ENCODE measurements around the gene CATSPERD. TPM values are rescaled to one million over a fixed set of nuclear protein-coding genes. Genes with fewer than 3 reads are reported as not detected.

The CATSPERD gene
- total RNA-seq, 1 donor from 2014 or later: not detected

DNA sequence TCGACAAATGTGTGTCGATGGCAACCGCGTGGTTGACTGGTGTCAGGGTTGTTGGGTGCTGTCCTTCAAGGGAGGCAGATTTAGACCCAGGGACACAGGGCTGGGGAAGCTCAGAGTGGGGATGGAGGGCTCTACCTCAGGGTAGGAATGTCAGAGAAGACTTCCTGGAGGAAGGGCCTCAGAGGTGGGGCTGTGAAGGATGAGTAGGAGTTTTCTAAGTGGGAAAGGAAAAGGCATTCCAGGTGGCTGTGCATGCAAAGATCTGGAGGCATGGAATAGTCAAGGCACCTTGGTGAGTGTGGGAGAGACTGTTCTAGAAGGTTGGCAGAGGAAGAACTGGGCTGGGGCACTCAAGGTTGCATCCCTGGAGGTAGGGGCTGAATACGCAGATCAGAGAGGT is 86.5 kb downstream of the CATSPERD start:
- no peak for ATAC-seq

DNA sequence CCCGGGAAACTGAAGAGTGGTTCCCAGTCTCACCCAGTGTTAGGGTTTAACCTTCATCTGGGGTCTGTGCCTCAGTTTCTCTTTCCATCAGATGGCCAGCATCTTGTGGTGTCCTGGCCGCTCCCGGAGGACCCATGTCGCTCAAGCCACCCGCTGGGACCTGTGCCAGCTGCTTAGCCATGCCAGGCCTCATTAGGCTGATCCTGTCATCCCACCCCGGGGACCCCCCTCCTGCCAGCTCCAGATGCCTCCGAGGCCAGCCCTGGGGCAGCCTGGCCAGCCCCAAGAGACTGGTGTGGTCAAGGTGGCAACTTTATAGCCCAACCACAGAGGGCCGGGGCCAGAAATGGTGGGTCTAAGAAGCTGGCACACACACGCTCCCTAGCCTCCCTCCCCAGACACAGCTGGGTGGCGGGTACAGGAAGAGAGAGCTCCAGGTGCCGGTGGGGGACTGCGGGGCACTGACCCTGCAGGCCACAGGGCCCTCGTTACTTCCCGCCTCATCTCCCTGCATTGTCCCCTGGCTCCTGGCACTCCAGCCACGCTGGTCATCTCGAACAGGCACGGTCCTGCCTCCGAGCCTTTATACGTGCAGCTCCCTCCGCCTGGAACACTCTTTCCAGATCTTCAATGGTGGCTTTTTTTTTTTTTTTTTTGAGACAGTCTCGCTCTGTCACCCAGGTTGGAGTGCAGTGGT is 87.8 kb downstream of the CATSPERD start:
- no peak for ATAC-seq

DNA sequence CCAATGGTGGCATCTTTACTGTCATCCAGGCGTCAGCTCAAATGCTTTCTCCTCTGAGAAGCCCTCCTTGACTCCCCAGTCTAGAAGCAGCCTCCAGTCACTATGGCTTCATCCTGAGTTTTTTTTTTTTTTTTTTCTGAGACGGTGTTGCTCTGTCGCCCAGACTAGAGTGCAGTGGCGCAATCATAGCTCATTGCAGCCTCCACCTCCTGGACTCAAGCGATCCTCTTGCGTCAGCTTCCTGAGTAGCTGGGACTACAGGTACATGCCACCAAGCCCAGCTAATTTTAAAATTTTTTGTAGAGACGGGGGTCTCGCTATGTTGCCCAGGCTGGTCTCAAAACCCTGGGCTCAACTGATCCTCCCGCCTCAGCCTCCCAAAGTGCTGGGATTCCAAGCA is 88.6 kb downstream of the CATSPERD start:
- ATAC-seq: no peak

DNA sequence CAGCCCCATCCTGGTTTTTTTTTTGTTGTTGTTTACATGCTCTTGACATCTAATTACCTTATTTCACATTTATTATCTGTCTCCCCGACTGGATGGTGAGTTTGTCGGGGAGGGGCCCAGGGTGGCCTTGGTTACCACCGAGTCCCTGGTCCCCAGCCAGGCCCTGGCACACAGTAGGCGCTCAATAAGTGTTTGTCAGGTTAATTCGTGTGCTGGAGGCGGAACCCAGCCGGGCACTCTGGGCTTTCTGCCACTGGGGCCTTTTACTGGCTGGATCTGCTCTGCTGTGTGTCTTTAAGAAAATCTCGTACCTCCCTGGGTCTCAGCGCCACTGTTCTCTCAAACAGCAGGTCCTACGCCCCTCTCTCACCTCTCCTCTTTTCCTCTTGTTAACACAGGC is 89.0 kb downstream of the CATSPERD start:
- ATAC-seq: no peak

DNA sequence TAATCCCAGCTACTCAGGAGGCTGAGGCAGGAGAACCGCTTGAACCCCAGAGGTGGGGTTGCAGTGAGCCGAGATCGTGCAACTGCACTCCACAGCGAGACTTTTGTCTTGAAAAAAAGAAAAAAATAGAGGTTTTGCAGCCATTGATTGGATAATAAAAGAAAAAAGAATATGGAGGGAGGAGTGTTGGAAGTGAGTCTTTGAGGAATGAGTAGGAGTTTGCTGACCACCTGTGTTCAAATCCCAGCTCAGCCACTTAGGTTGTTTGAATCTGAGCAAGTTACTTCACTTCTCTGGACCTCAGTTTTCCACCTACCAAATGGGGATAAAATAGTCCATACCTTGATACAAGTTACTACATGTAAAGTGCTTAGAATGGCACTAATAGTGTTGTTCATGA is 90.7 kb downstream of the CATSPERD start:
- no peak for ATAC-seq

DNA sequence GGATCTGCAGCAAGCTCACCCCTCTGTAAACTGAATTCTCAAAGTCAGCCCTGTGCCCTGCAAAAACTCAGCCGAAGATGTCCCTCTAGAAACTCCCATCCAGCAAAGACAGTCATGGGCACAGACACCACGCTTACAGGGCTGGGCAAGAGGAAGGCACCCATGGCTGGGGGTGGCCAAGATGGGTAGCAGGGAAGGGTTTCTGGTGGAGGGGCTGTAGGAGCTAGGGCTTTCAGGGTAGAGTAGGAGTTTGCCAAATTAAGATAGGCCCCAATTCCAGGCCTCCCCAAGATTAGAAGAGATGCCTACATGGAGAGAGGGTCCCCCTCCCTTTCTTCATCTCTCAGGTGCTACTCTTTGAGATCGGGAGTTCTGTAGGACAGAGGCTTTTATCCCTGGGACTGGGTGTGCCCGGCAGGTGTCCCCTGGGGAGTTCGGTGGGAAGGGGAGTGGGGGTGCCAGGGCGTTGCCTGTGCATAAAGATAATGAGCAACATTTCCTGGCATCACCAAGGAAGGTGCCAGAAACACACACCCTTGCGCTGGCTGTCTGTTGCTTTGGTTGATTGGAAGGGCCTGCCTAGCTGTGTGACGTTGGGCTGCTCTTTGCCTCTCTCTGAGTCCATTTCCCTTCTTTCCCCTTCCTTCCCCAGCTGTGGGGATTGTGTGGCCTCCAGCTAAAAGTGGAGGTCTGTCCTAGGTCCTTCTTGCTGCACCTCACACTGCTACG is 93.8 kb downstream of the CATSPERD start:
- ATAC-seq: peak; percentile 61

DNA sequence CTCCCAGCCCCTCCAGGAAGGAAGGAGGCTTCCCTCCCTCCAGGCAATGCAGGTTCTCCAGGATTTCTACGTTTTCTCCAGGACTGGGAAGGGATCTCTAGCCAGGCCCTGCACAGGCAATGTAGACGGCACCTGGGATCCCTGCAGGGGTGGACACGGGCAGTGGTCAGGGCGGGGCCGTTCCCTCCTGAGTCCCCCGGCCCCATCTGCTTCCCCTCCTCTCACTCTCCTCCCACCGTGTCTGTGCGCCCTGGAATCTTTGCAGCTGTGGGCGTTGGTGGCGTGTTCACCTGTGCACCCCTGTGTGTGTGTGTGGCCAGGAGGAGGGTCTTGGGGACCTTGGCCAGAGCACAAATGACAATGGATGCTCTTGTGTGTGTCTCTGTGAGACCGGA is 94.4 kb downstream of the CATSPERD start:
- ATAC-seq: peak; percentile 43

DNA sequence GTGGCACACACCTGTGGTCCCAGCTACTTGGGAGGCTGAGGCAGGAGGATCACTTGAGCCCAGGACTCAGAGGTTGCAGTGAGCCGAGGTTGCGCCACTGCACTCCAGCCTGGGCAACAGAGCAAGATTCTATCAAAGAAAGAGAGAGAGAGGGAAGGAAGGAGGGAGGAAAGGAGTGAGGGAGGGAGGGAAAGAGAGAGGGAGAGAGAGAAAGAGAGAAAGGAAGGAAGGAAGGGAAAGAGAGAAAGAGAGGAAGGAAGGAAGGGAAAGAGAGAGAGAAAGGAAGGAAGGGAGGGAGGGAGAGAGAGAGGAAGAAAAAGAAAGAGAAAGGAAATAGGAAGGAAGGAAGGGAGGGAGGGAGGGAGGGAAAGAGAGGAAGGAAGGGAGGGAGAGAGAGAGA is 96.8 kb downstream of the CATSPERD start:
- ATAC-seq: no peak

DNA sequence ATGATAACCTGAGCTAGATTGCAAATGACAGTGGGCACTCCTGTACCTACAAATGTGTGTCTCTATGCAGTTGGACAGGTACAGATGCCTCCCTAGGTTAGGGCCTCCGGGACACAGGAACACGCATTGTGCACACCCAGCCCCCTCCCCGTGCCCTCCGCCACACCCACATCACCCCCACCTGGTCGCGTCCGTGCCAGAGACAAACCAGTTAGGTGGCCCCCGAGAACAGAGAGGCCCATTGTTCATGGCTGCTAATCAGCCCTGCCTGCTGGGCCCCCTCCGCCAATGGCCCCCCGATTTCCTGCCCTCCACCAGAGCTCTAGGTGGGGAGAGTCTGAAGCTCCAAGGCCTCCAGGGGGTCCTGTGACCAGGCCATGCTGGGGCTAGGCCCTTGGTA is 98.2 kb downstream of the CATSPERD start:
- ATAC-seq: no peak

DNA sequence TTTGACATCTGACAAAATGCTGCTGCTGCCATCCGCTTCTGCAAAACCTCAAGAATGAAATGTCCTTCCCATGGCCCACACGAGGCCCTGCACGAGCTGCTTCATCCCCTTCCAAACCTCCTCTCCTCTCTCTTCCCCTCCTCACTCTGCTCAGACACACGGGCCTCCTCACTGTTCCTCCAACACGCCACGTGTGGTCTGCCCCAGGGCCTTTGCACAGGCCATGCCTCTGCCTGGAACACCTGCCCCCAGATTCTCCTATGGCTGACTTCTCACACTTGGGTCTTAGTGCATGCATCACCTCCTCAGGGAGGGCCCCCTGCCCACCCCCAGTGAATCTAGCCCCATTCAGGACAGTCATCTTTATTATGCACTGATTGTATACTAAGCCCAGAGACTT is 100.3 kb downstream of the CATSPERD start:
- peak; percentile 10 for ATAC-seq

DNA sequence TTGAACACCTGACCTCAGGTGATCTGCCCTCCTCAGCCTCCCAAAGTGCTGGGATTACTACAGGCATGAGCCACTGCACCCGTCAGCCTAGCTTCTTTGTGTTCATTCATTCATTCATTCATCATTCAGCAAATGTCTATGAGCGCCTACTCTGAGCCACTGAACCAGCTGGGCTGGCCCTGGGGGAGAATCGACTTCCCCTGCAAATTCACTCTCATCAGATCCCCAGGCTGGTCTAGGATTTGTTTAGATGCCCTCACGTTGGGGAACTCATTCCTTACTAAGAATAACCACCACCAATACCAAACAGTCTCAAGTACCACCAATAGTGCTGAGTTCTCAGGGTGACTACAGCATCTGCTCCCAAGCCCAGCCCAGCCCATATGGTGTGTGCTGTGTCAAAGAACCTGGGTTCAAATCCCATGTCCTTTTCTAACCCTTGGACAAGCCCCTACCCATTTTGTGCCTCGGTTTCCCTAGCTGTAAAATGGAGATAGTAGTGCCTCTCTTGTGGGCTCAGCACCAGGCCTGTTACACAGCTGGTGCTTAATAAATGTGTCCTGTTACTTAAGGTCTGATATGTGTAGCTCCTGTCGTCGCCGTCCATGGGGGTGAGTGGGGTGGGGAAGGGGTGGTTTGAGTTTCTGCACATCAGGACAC is 101.2 kb downstream of the CATSPERD start:
- ATAC-seq: no peak

DNA sequence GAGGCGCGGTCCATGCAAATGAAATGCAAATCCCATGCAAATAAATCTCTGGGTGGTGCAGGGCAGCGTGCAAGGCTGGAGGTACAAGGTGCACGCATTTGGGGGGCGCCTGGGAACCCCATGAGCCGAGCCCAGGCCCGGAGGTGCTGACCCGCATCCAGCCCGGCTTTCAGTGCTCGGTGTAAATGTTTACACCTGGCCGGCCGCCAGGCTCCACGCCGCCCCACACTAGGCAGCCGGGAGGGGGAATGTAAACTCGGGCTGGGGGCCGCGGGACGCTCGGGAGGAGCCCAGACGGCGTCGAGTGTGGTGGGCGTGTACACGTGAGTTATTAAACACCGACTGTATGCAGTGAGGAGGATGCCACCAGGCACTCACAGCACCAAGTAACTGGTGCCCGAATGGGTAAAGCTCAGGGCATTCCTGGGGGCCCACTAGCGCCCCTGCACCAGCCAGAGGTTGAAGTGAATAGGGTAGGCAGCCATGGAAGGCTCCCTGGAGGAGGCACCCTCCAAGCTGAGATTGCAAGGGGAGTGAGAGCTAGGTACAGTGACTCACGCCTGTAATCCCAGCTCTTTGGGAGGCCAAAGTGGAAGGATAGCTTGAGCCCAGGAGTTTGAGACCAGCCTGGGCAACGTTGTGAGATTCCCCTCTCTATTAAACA is 101.9 kb downstream of the CATSPERD start:
- no peak for ATAC-seq

DNA sequence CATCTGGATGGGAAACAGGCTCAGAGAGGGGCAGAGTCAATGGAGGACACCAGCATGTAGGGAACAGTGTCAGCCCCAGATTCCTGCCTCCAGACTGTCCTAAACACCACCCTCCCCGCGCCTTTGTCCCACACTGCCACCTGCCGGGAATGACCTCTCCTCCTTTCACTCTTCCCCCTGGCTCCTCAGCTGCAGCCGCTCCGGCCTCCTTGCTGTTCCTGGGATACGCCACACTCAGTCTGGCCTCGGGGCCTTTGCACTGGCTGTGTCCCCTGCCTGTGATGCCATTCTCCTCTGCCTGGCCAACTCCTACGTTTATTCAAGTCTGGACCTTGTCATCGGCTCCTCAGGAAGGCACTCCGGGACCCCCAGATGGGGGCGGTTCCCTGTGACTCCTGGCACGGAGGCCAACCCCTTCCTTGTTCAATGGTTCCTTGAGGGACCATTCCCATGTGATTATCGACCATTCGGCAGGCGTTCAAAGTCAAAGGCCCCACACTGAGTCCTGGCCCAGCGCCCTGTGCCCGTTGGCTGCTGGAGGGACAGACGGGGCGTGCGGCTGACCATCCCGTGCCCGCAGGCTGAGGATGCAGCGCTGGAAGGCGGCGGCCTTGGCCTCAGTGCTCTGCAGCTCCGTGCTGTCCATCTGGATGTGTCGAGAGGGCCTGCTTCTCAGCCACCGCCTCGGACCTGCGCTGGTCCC is 103.3 kb downstream of the CATSPERD start:
- ATAC-seq: peak; percentile 11

DNA sequence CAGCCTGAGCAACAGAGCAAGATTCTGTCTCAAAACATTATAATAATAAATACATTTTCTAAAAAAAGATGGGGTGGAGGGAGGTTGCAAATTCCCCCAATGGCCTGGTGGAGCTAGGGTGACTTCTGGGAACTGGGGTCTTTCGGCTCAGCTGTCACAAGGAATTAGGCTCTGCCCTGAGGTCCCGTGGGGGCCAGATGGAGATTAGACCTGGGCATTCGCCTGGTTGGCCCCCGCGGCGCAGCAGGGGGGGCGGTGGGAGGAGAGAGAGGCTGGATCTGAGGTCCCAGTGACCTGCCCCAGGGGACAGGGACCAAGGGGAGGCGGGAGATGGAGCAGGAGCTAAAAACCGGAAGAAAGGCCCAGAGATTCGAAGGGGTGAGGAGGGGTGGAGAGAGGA is 104.3 kb downstream of the CATSPERD start:
- ATAC-seq: no peak

DNA sequence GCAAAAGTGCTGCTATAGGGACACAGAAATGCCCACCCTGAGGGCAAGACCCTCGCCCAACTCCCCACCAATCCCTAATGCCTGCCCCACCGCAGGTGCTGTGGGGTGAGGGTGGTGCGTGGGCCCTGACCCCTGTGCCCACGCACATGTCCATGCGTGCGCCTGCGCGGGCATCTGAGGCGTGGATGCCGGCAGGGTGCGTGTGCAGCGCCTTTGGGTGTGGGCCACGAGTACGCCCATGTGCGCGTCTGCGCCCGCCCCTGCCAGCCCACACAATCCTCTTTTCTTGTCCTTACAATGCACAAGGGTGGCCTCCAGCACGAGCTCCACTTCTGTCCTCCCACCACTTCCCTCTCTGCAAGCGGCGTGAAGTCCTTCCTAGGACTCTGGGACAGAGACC is 104.7 kb downstream of the CATSPERD start:
- peak; percentile 4 for ATAC-seq

DNA sequence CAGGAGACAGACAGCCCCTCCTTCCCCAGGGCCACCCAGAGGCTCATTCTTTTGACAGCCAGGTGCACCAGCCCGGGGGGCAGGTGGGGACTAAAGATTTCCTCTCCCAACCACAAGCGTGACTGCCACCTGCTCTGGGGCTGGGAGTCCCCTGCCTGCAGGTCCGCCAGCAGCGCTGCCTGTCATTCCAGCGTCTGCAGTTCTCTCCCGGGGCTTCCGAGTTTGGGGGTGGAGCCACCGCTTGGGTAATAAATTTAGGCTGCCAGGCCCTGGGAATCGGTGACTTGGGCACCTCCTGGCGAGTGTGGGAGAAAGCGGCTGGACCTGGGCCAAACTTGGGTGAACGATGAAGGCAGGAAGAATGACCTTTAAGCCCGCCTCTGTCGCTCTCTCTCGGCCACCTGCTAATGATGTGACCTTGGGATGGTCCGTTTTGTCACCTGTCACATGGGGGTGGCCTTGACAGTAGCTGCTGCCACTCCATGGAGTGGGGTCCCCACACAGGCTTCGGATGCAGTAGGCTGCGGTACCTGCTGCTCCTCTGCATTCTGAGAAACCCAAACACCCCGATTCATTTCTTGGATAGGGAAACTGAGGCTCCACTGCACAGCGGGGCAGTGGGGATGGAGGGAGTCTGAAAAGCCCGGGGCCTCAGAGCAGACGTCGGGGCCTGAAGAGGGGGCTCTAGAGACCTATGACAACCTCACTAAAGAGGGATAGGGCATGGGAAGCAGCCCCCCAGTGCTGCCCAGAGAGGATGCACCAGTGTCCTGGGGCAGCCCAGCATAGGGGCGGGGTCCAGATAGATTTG is 106.3 kb downstream of the CATSPERD start:
- ATAC-seq: no peak

DNA sequence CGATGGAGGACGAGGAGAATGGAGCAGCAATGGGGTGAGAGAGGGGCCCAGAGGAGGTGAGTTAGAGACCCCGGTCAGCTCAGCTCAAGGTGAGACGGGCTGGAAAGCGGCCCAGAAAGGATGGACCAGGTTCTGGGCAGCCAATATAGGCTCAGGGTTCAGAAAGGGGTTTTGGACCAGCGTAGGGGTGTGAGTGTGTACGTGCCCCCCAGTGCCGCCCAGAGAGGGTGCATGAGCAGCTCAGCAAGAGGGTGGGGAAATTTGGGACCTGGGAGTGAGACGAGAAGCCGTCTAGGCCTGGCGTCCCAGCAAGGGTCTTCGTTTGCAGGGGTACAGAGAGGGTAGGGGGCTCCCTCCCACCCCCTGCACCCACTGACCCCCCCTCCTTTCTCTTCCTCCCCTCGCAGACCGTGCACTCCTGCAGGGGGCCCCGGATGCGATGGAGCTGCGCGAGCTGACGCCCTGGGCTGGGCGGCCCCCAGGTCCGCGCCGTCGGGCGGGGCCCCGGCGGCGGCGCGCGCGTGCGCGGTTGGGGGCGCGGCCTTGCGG is 107.0 kb downstream of the CATSPERD start:
- ATAC-seq: no peak

DNA sequence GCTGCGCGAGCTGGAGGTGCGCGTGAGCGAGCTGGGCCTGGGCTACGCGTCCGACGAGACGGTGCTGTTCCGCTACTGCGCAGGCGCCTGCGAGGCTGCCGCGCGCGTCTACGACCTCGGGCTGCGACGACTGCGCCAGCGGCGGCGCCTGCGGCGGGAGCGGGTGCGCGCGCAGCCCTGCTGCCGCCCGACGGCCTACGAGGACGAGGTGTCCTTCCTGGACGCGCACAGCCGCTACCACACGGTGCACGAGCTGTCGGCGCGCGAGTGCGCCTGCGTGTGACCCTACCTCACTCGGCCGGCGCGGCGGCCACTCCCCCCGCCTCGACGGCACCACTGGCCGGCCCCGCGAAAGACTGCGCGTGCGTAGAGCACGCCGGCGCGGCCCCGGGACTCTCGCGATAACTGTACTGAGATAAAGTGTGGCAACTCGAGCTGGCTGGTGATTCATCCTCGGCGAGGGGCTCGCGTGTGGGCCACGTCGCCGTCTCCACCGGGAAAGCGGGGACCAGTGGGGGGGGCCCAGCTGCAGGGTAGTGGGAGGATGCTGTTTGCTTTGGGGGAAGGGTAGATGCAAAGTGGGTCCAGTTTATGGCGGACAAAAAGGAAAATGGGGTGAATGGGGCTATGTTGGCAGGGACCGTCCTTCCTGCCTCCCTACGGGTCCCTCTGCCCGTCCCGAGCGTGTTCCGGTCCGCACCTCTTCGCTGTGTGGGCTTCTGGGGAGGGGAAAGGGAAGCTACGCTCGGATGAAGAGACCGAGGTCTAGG is 107.6 kb downstream of the CATSPERD start:
- ATAC-seq: peak; percentile 69

Measured in esophagus mucosa (tissue), 1 donor.